ENCODE measurements around the gene SLCO3A1. TPM values are rescaled to one million over a fixed set of nuclear protein-coding genes. Genes with fewer than 3 reads are reported as not detected.
A peak's percentile ranks its signal among the peaks of the same experiment; 100 is the strongest.

The SLCO3A1 gene
- total RNA-seq, 1 experiment from 2014 or later: 37.8 TPM

DNA sequence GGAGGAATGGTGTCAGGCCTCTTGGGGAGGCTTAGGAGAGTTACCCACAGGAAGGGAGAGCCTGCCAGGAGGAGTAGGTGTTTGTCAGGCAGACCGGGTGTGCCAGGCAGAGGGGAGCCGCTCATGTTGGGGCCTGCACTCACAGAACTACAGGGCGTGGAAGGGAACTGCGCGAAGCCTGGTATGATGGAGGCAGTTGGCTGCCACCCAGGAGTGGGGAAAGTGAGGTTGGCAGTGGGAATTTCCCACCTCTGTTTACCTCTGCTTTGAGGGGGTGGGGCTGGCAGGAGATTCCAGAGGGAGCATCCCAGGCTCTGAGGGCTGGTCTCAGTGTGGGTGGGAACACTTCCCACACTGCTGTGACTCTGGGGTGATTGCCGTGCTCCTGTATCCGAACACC, 99.9 kb downstream of the SLCO3A1 start:
- no peak for TF ChIP-seq EZH2 (IDR thresholded peaks at IDR 0.05; ENCODE audit: low read depth)
- TF ChIP-seq, protein P1, sequence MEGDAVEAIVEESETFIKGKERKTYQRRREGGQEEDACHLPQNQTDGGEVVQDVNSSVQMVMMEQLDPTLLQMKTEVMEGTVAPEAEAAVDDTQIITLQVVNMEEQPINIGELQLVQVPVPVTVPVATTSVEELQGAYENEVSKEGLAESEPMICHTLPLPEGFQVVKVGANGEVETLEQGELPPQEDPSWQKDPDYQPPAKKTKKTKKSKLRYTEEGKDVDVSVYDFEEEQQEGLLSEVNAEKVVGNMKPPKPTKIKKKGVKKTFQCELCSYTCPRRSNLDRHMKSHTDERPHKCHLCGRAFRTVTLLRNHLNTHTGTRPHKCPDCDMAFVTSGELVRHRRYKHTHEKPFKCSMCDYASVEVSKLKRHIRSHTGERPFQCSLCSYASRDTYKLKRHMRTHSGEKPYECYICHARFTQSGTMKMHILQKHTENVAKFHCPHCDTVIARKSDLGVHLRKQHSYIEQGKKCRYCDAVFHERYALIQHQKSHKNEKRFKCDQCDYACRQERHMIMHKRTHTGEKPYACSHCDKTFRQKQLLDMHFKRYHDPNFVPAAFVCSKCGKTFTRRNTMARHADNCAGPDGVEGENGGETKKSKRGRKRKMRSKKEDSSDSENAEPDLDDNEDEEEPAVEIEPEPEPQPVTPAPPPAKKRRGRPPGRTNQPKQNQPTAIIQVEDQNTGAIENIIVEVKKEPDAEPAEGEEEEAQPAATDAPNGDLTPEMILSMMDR (conservative IDR thresholded peaks at IDR 0.05): no peak
- H3K36me3 ChIP-seq (ENCODE audit: low read depth): no peaks in the 10 kb centered on the region
- H3K4me1 ChIP-seq (replicated peaks; ENCODE audit: insufficient read depth): peaks cover 71% of the 10 kb centered on the region
- no peaks in the 10 kb centered on the region for H4K20me1 ChIP-seq (ENCODE audit: insufficient read depth)
- H3K27ac ChIP-seq: peak overlapping the region; percentile 100
- H3F3A ChIP-seq (ENCODE audit: insufficient read depth, low read depth): peaks cover 55% of the 10 kb centered on the region
- no peak overlapping the region for H3K4me3 ChIP-seq
- no peaks in the 10 kb centered on the region for H3K9me2 ChIP-seq (ENCODE audit: insufficient read depth)
- ChIA-PET CTCF (no interaction called here), POLR2A (ENCODE audit: unreplicated experiment) (no interaction called here)
- no peak for DNase-seq
- intact Hi-C loops (cut with micrococcal nuclease; ENCODE audit: unreplicated experiment): no loop called here
- BruUV-seq (replicated peaks): no TSS peak
- H3K27me3 ChIP-seq (ENCODE audit: insufficient read depth, low read depth): no peaks in the 10 kb centered on the region
- no peak overlapping the region for H2AFZ ChIP-seq
- H3K79me2 ChIP-seq (ENCODE audit: low read depth): peaks cover 92% of the 10 kb centered on the region
- no peaks in the 10 kb centered on the region for H3K9me3 ChIP-seq (ENCODE audit: insufficient read depth, low read depth)
- no peak overlapping the region for H3K4me2 ChIP-seq

- no peaks in the 10 kb centered on the region for H3K9me3 ChIP-seq (ENCODE audit: insufficient read depth, low read depth)
- peaks cover 91% of the 10 kb centered on the region for H3K79me2 ChIP-seq (ENCODE audit: low read depth)
- no TSS peak for BruUV-seq (replicated peaks)
- no peaks in the 10 kb centered on the region for H3K9me2 ChIP-seq (ENCODE audit: insufficient read depth)
- ChIA-PET POLR2A (ENCODE audit: unreplicated experiment) (no interaction called here), CTCF (no interaction called here)
- no peaks in the 10 kb centered on the region for H3K36me3 ChIP-seq (ENCODE audit: low read depth)
- no peak overlapping the region for H3K4me3 ChIP-seq
- TF ChIP-seq EZH2 (IDR thresholded peaks at IDR 0.05; ENCODE audit: low read depth): no peak
- TF ChIP-seq, protein P1 (conservative IDR thresholded peaks at IDR 0.05): no peak
- H3K4me2 ChIP-seq: no peak overlapping the region
- peaks cover 46% of the 10 kb centered on the region for H3F3A ChIP-seq (ENCODE audit: insufficient read depth, low read depth)
- H3K27me3 ChIP-seq (ENCODE audit: insufficient read depth, low read depth): no peaks in the 10 kb centered on the region
- H2AFZ ChIP-seq: no peak overlapping the region
- peaks cover 62% of the 10 kb centered on the region for H3K4me1 ChIP-seq (replicated peaks; ENCODE audit: insufficient read depth)
- no peaks in the 10 kb centered on the region for H4K20me1 ChIP-seq (ENCODE audit: insufficient read depth)
- no peak for DNase-seq
- H3K27ac ChIP-seq: 0 out of 2 replicates have a peak overlapping the region, but pooled peaks have one; percentile 100
- intact Hi-C loops (cut with micrococcal nuclease; ENCODE audit: unreplicated experiment): no loop called here
Measured at GRCh38 chr15:91954292-91954691, 100.8 kb downstream of the SLCO3A1 start.

DNA sequence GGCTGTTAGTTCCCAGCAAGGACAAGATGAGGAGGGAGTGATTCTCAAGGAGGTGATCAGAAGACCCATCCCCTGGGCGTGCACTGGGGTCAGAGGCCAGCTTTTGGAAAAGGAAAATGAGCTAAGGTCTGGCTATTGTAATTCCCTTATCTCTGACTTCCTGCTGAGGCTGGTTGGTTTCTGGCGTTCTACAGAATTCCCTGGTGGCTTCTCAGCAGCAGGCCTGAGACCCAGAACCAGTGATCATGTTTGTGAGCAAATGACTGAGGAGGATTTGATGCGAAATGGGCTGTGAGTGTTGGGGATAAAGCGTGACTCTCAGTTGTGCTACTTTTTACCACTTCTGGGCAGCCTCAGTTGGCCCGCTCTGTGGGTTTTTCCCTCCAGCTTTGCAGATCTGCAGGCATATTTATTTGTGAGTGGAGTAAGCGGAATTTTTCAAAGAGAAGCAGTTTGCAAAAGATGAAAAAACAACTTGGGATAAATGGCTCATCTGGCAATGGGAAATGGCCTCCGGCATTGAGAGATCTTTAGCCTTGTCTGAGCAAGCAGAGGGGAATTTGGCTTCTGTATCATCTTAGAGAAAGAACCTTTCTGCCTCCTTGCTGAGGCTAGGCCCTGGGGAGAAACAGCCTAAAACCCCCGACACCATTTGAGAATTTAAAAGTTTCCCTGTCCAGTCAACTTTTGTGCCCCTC, 102.7 kb downstream of the SLCO3A1 start:
- H3K36me3 ChIP-seq (ENCODE audit: low read depth): no peaks in the 10 kb centered on the region
- H3K4me2 ChIP-seq: no peak overlapping the region
- intact Hi-C loops (cut with micrococcal nuclease; ENCODE audit: unreplicated experiment): no loop called here
- peaks cover 29% of the 10 kb centered on the region for H3F3A ChIP-seq (ENCODE audit: insufficient read depth, low read depth)
- no peak overlapping the region for H2AFZ ChIP-seq
- H3K9me3 ChIP-seq (ENCODE audit: insufficient read depth, low read depth): no peaks in the 10 kb centered on the region
- H3K27me3 ChIP-seq (ENCODE audit: insufficient read depth, low read depth): no peaks in the 10 kb centered on the region
- H3K79me2 ChIP-seq (ENCODE audit: low read depth): peaks cover 81% of the 10 kb centered on the region
- H3K4me1 ChIP-seq (replicated peaks; ENCODE audit: insufficient read depth): peaks cover 48% of the 10 kb centered on the region
- H3K27ac ChIP-seq: peak overlapping the region; percentile 47
- no TSS peak for BruUV-seq (replicated peaks)
- TF ChIP-seq EZH2 (IDR thresholded peaks at IDR 0.05; ENCODE audit: low read depth): no peak
- TF ChIP-seq, protein P1 (conservative IDR thresholded peaks at IDR 0.05): no peak
- H3K9me2 ChIP-seq (ENCODE audit: insufficient read depth): no peaks in the 10 kb centered on the region
- H3K4me3 ChIP-seq: no peak overlapping the region
- no peaks in the 10 kb centered on the region for H4K20me1 ChIP-seq (ENCODE audit: insufficient read depth)
- POLR2A ChIA-PET (ENCODE audit: unreplicated experiment): no interaction called here
- no peak for DNase-seq
- CTCF ChIA-PET: interaction anchor here (0.6 kb wide), 1 partner anchor 1161 kb away, joined by 4 read pairs; no protein-coding TSS in a partner anchor

Measured in PC-9 (cell line).